Measurements from ENCODE around the gene GALNT6. TPM values are rescaled to one million over a fixed set of nuclear protein-coding genes. Genes with fewer than 3 reads are reported as not detected.
A peak's percentile ranks its signal among the peaks of the same experiment; 100 is the strongest.
"Not testable (repeated sequence)": the region's sequence is repeated elsewhere in the genome, so short reads cannot be mapped to it uniquely, and the experiment has no call there.

The GALNT6 gene
- total RNA-seq, 1 experiment from 2014 or later = 73.0 TPM

- BruUV-seq (replicated peaks) = no TSS peak
- no peak for DNase-seq
Observed at GRCh38 chr12:51318846-51319599, 72.2 kb downstream of the GALNT6 start.

GRCh38 chr12:51318057-51318806 lies 73.0 kb downstream of the GALNT6 start:
- POLR2A ChIA-PET (ENCODE audit: unreplicated experiment) = interaction anchor here (0.7 to 1.4 kb wide), 2 partner anchors 9 to 10 kb away, joined by 4 to 12 read pairs; no protein-coding TSS in a partner anchor
- H2AFZ ChIP-seq; H3K27ac ChIP-seq; H3K4me3 ChIP-seq; BruUV-seq (replicated peaks); H3K9me2 ChIP-seq (ENCODE audit: insufficient read depth); intact Hi-C loops (cut with micrococcal nuclease; ENCODE audit: unreplicated experiment); H3K79me2 ChIP-seq (ENCODE audit: low read depth); H3K9me3 ChIP-seq (ENCODE audit: insufficient read depth, low read depth); H3K27me3 ChIP-seq (ENCODE audit: insufficient read depth, low read depth); H3K36me3 ChIP-seq (ENCODE audit: low read depth); H4K20me1 ChIP-seq (ENCODE audit: insufficient read depth): not testable (repeated sequence)
- Histone ChIP-seq H3K4me2 (peak overlapping the region; percentile 37; the same call in 1 of the 2 replicates), H3K4me1 (replicated peaks; ENCODE audit: insufficient read depth) (peaks cover 52% of the 10 kb centered on the region), H3F3A (ENCODE audit: insufficient read depth, low read depth) (peaks cover 25% of the 10 kb centered on the region; the same call in 1 of the 2 replicates)
- DNase-seq = peak; percentile 31 to 40
- CTCF ChIA-PET = interaction anchor here (2.0 kb wide), 1 partner anchor 23 kb away, joined by 13 read pairs; no protein-coding TSS in a partner anchor

More at GRCh38 chr12:51318846-51319599, 72.2 kb downstream of the GALNT6 start:
- Histone ChIP-seq H3K36me3 (ENCODE audit: low read depth) (no peaks in the 10 kb centered on the region), H4K20me1 (ENCODE audit: insufficient read depth) (no peaks in the 10 kb centered on the region), H3K4me3 (no peak overlapping the region), H3K4me2 (peak overlapping the region; percentile 37), H3K9me3 (ENCODE audit: insufficient read depth, low read depth) (no peaks in the 10 kb centered on the region), H3K9me2 (ENCODE audit: insufficient read depth) (no peaks in the 10 kb centered on the region), H3K4me1 (replicated peaks; ENCODE audit: insufficient read depth) (peaks cover 53% of the 10 kb centered on the region), H3F3A (ENCODE audit: insufficient read depth, low read depth) (peaks cover 25% of the 10 kb centered on the region; the same call in 1 of the 2 replicates), H3K27ac (no peak overlapping the region), H2AFZ (no peak overlapping the region), H3K79me2 (ENCODE audit: low read depth) (no peaks in the 10 kb centered on the region), H3K27me3 (ENCODE audit: insufficient read depth, low read depth) (no peaks in the 10 kb centered on the region)
- ChIA-PET POLR2A (ENCODE audit: unreplicated experiment) (interaction anchor here (0.7 to 1.4 kb wide), 2 partner anchors 8 to 11 kb away, joined by 4 to 12 read pairs; no protein-coding TSS in a partner anchor), CTCF (interaction anchor here (2.0 kb wide), 1 partner anchor 22 kb away, joined by 13 read pairs; no protein-coding TSS in a partner anchor)
- intact Hi-C loops (cut with micrococcal nuclease; ENCODE audit: unreplicated experiment) = no loop called here
- TF ChIP-seq CTCF (conservative IDR thresholded peaks at IDR 0.05) (no peak), EZH2 (IDR thresholded peaks at IDR 0.05; ENCODE audit: low read depth) (no peak)

GRCh38 chr12:51311389-51311788 lies 79.8 kb downstream of the GALNT6 start:
- no peak overlapping the region for H2AFZ ChIP-seq
- CTCF ChIA-PET = no interaction called here
- TF ChIP-seq CTCF (conservative IDR thresholded peaks at IDR 0.05) (no peak), EZH2 (IDR thresholded peaks at IDR 0.05; ENCODE audit: low read depth) (no peak)
- no peaks in the 10 kb centered on the region for H4K20me1 ChIP-seq (ENCODE audit: insufficient read depth)
- H3F3A ChIP-seq (ENCODE audit: insufficient read depth, low read depth) = peaks cover 42% of the 10 kb centered on the region
- no peak overlapping the region for H3K4me3 ChIP-seq
- POLR2A ChIA-PET (ENCODE audit: unreplicated experiment) = no interaction called here
- no peak for DNase-seq
- peaks cover 33% of the 10 kb centered on the region for H3K4me1 ChIP-seq (replicated peaks; ENCODE audit: insufficient read depth)
- no peaks in the 10 kb centered on the region for H3K79me2 ChIP-seq (ENCODE audit: low read depth)
- no TSS peak for BruUV-seq (replicated peaks)
- H3K4me2 ChIP-seq = no peak overlapping the region
- no peak overlapping the region for H3K27ac ChIP-seq
- no peaks in the 10 kb centered on the region for H3K9me3 ChIP-seq (ENCODE audit: insufficient read depth, low read depth)
- no peaks in the 10 kb centered on the region for H3K27me3 ChIP-seq (ENCODE audit: insufficient read depth, low read depth)
- H3K36me3 ChIP-seq (ENCODE audit: low read depth) = no peaks in the 10 kb centered on the region
- H3K9me2 ChIP-seq (ENCODE audit: insufficient read depth) = no peaks in the 10 kb centered on the region
- intact Hi-C loops (cut with micrococcal nuclease; ENCODE audit: unreplicated experiment) = no loop called here

All from PC-9 (cell line).